SH-SY5Y (cell line): Measurements from ENCODE around the gene OR2W3.

Source experiments
- GATA2 ChIP-seq: IDR thresholded peaks from 2 replicates; pipeline ENCODE4 v1.6.1; 2011; ENCODE audit warnings: mild to moderate bottlenecking, low read depth, low read length
- GATA3 ChIP-seq: IDR thresholded peaks from 2 replicates; pipeline ENCODE4 v1.6.1; 2011; ENCODE audit warnings: low read depth, mild to moderate bottlenecking, low read length, moderate library complexity

- TF ChIP-seq GATA2 (no peak), GATA3 (no peak)
These were observed 30.7 kb upstream of the OR2W3 start for GRCh38 chr1:247864644-247865043.
